GM19023 (cell line): Measurements from ENCODE around the gene MTX1.
"Not testable (repeated sequence)": the region's sequence is repeated elsewhere in the genome, so short reads cannot be mapped to it uniquely, and the experiment has no call there.

Experiments
- ATAC-seq: cut with Tn5 transposase; IDR thresholded peaks from one replicate; pipeline ENCODE4 v1.9.1; 2021; ENCODE audit warnings: mild to moderate bottlenecking, moderate library complexity; ENCODE audit not compliant: unreplicated experiment

MTX1 gene

GRCh38 chr1:155187456-155187891 is 21.0 kb upstream of the MTX1 start:
- ATAC-seq = no peak

- ATAC-seq = no peak
Measured at GRCh38 chr1:155188268-155188667, 20.2 kb upstream of the MTX1 start.

GRCh38 chr1:155189926-155190325 is 18.6 kb upstream of the MTX1 start:
- ATAC-seq = not testable (repeated sequence)

- no peak for ATAC-seq
Measured at GRCh38 chr1:155191904-155192303, 16.6 kb upstream of the MTX1 start.

GRCh38 chr1:155192346-155193274 is 15.9 kb upstream of the MTX1 start:
- ATAC-seq = no peak

- peak; percentile 61 for ATAC-seq
Measured at GRCh38 chr1:155193275-155193990, 15.1 kb upstream of the MTX1 start.

GRCh38 chr1:155193991-155194240 is 14.6 kb upstream of the MTX1 start:
- not testable (repeated sequence) for ATAC-seq

GRCh38 chr1:155195201-155196102 is 13.0 kb upstream of the MTX1 start:
- ATAC-seq = no peak

- no peak for ATAC-seq
Measured at GRCh38 chr1:155196103-155196892, 12.2 kb upstream of the MTX1 start.

- no peak for ATAC-seq
Measured at GRCh38 chr1:155196893-155197638, 11.4 kb upstream of the MTX1 start.

GRCh38 chr1:155197901-155198546 is 10.5 kb upstream of the MTX1 start:
- no peak for ATAC-seq

- ATAC-seq = no peak
Measured at GRCh38 chr1:155198547-155198906, 10.0 kb upstream of the MTX1 start.

- ATAC-seq = no peak
Measured at GRCh38 chr1:155199792-155200191, 8.7 kb upstream of the MTX1 start.

GRCh38 chr1:155200920-155201319 is 7.6 kb upstream of the MTX1 start:
- no peak for ATAC-seq

- ATAC-seq = no peak
Measured at GRCh38 chr1:155202198-155202597, 6.3 kb upstream of the MTX1 start.

- no peak for ATAC-seq
Measured at GRCh38 chr1:155202731-155203515, 5.6 kb upstream of the MTX1 start.

GRCh38 chr1:155205035-155205434 is 3.5 kb upstream of the MTX1 start:
- ATAC-seq = no peak

- ATAC-seq = no peak
Measured at GRCh38 chr1:155205969-155206593, 2.4 kb upstream of the MTX1 start.
